SU-DHL-6 (cell line): ENCODE results near the gene LIX1.

Source experiments
- H2AFZ ChIP-seq: fragments of 200-600 bp; sonication (generic); 2 replicates; pipeline ENCODE4 v1.6.1; 2014; ENCODE audit warnings: low read depth, mild to moderate bottlenecking, moderate library complexity, mixed read lengths, antibody characterized with exemption, low read length; ENCODE audit not compliant: severe bottlenecking
- H3F3A ChIP-seq: fragments of 200-600 bp; shearing (Covaris generic); 2 replicates; pipeline ENCODE4 v1.6.0; 2016; ENCODE audit warnings: antibody characterized with exemption, mild to moderate bottlenecking; ENCODE audit not compliant: insufficient read depth
- H3K27ac ChIP-seq: fragments of 200-600 bp; sonication (generic); 2 replicates; pipeline ENCODE4 v1.5.1; 2016; ENCODE audit warnings: low read depth, mild to moderate bottlenecking, low read length, moderate library complexity, mixed read lengths
- H3K27me3 ChIP-seq: fragments of 200-600 bp; sonication (generic), shearing (Covaris generic); 2 replicates; pipeline ENCODE4 v1.6.0; 2014; ENCODE audit warnings: mild to moderate bottlenecking, low read length
- H3K36me3 ChIP-seq: fragments of 200-600 bp; sonication (generic); 2 replicates; pipeline ENCODE4 v1.6.1; 2014; ENCODE audit warnings: mild to moderate bottlenecking, low read length, mixed read lengths
- H3K4me2 ChIP-seq: fragments of 300-600, 200-600 bp; shearing (Covaris generic), sonication (generic); 2 replicates; pipeline ENCODE4 v1.6.0; 2014; ENCODE audit warnings: low read length, low read depth, mild to moderate bottlenecking; ENCODE audit not compliant: poor library complexity, severe bottlenecking
- H3K4me3 ChIP-seq: fragments of 200-600 bp; sonication (generic); 2 replicates; pipeline ENCODE4 v1.5.1; 2014; ENCODE audit warnings: antibody characterized with exemption, low read length, mild to moderate bottlenecking, mixed read lengths; ENCODE audit not compliant: insufficient read depth, poor library complexity, severe bottlenecking
- H3K79me2 ChIP-seq: fragments of 200-600 bp; sonication (generic); 2 replicates; pipeline ENCODE4 v1.6.1; 2014; ENCODE audit warnings: mild to moderate bottlenecking, low read length, moderate library complexity; ENCODE audit not compliant: insufficient read depth
- H3K9ac ChIP-seq: fragments of 200-600 bp; sonication (generic); 2 replicates; pipeline ENCODE4 v1.7.0; 2014; ENCODE audit warnings: mild to moderate bottlenecking, low read length
- H3K9me2 ChIP-seq: fragments of 200-600 bp; sonication (generic); replicated peaks from 2 replicates; pipeline ENCODE4 v1.6.1; 2014; ENCODE audit warnings: low read length; ENCODE audit not compliant: insufficient read depth
- H3K9me3 ChIP-seq: fragments of 200-600 bp; sonication (generic); 2 replicates; pipeline ENCODE4 v1.6.1; 2014; ENCODE audit warnings: low read length, mixed read lengths; ENCODE audit not compliant: insufficient read depth
- H4K20me1 ChIP-seq: fragments of 200-600 bp; sonication (generic); 2 replicates; pipeline ENCODE4 v1.6.1; 2014; ENCODE audit warnings: low read depth, mild to moderate bottlenecking, antibody characterized with exemption, low read length, moderate library complexity, mixed read lengths
- CTCF ChIP-seq: fragments of 200-600 bp; sonication (generic); IDR thresholded peaks from one replicate; pipeline ENCODE4 v1.5.1; 2017; ENCODE audit warnings: antibody characterized with exemption, mild to moderate bottlenecking, low read length, moderate library complexity; ENCODE audit not compliant: insufficient read depth, poor library complexity, severe bottlenecking
- EZH2phosphoT487 ChIP-seq: fragments of 200-600 bp; sonication (generic), shearing (Covaris generic); conservative IDR thresholded peaks from 2 replicates; pipeline ENCODE4 v1.6.1; 2018; ENCODE audit warnings: mild to moderate bottlenecking, antibody characterized with exemption, low read length, moderate library complexity, mixed read lengths

The LIX1 gene

GRCh38 chr5:97125125-97125683 lies 17.2 kb downstream of the LIX1 start:
- Histone ChIP-seq H3K9me2 (no peaks in the 10 kb centered on the region), H3K9ac (no peak overlapping the region), H3F3A (no peaks in the 10 kb centered on the region), H3K36me3 (no peaks in the 10 kb centered on the region), H3K4me3 (no peak overlapping the region), H3K4me2 (no peak overlapping the region), H3K27me3 (no peaks in the 10 kb centered on the region), H4K20me1 (no peaks in the 10 kb centered on the region), H2AFZ (no peak overlapping the region), H3K79me2 (no peaks in the 10 kb centered on the region), H3K27ac (no peak overlapping the region), H3K9me3 (no peaks in the 10 kb centered on the region)
- TF ChIP-seq CTCF (no peak), EZH2phosphoT487 (no peak)

GRCh38 chr5:97124335-97124734 lies 18.1 kb downstream of the LIX1 start:
- Histone ChIP-seq H3K27ac (no peak overlapping the region), H3K36me3 (no peaks in the 10 kb centered on the region), H3K79me2 (no peaks in the 10 kb centered on the region), H4K20me1 (no peaks in the 10 kb centered on the region), H3K9me2 (no peaks in the 10 kb centered on the region), H3K4me3 (no peak overlapping the region), H3K9ac (no peak overlapping the region), H3K9me3 (no peaks in the 10 kb centered on the region), H3K27me3 (no peaks in the 10 kb centered on the region), H3K4me2 (no peak overlapping the region), H3F3A (no peaks in the 10 kb centered on the region), H2AFZ (no peak overlapping the region)
- TF ChIP-seq EZH2phosphoT487 (no peak), CTCF (no peak)

- no peaks in the 10 kb centered on the region for H3F3A ChIP-seq
- H3K9me3 ChIP-seq, result no peaks in the 10 kb centered on the region
- TF ChIP-seq EZH2phosphoT487, result no peak
- no peak for TF ChIP-seq CTCF
- no peaks in the 10 kb centered on the region for H4K20me1 ChIP-seq
- no peak overlapping the region for H3K27ac ChIP-seq
- H3K9ac ChIP-seq, result no peak overlapping the region
- H2AFZ ChIP-seq, result no peak overlapping the region
- no peak overlapping the region for H3K4me3 ChIP-seq
- H3K4me2 ChIP-seq, result no peak overlapping the region
- no peaks in the 10 kb centered on the region for H3K9me2 ChIP-seq
- no peaks in the 10 kb centered on the region for H3K79me2 ChIP-seq
- no peaks in the 10 kb centered on the region for H3K27me3 ChIP-seq
- no peaks in the 10 kb centered on the region for H3K36me3 ChIP-seq
Measured at GRCh38 chr5:97121848-97122247, 20.6 kb downstream of the LIX1 start.
